VCaP (cell line): ENCODE data around the gene PDCD1LG2.

Experiments
- H3K27ac ChIP-seq: fragments of 450-650 bp; 2 replicates; pipeline ENCODE4 v1.5.1; 2017
- TF ChIP-seq, protein P1 (sequence below): fragments of 450-650 bp; conservative IDR thresholded peaks from 2 replicates; pipeline ENCODE4 v1.5.1; 2017; ENCODE audit warnings: mild to moderate bottlenecking, moderate library complexity

PDCD1LG2 gene

DNA sequence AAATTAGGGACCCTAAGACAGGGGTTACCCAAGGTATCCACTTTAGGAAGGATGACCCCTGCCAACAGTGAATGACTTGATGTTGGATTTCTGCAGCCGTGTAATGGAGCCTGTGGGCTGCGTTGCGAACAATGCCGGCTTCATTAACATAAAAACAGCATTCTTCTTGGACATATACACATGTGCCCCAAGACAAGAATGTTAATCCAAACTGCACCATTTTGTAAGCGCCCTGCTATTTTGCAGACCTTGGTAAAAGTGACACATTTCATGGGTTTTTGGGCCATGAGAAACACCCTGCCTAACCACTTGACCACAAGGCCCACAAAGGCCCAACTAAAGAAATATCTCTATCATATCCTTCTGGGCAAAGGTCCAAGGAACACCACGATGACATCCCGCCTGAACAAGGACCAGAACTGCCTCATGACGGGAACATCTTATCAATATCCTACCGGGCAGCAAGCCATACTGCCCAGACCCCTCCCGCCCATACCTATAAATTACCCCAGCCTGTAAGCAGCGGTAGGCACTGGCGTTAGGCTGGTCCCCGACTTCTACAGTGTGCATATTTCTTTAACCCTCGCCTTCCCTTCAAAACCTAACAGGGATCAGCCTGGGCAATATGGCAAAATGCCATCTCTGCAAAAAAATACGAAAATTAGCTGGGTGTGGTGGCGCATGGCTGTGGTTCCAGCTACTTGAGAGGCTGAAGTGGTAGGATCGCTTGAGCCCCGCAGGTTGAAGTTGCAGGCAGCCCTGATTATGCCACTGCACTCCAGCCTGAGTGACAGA, 9.7 kb upstream of the PDCD1LG2 start:
- TF ChIP-seq, protein P1, sequence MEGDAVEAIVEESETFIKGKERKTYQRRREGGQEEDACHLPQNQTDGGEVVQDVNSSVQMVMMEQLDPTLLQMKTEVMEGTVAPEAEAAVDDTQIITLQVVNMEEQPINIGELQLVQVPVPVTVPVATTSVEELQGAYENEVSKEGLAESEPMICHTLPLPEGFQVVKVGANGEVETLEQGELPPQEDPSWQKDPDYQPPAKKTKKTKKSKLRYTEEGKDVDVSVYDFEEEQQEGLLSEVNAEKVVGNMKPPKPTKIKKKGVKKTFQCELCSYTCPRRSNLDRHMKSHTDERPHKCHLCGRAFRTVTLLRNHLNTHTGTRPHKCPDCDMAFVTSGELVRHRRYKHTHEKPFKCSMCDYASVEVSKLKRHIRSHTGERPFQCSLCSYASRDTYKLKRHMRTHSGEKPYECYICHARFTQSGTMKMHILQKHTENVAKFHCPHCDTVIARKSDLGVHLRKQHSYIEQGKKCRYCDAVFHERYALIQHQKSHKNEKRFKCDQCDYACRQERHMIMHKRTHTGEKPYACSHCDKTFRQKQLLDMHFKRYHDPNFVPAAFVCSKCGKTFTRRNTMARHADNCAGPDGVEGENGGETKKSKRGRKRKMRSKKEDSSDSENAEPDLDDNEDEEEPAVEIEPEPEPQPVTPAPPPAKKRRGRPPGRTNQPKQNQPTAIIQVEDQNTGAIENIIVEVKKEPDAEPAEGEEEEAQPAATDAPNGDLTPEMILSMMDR, result no peak
- H3K27ac ChIP-seq, result peak overlapping the region; percentile 10; the same call in 1 of the 2 replicates

DNA sequence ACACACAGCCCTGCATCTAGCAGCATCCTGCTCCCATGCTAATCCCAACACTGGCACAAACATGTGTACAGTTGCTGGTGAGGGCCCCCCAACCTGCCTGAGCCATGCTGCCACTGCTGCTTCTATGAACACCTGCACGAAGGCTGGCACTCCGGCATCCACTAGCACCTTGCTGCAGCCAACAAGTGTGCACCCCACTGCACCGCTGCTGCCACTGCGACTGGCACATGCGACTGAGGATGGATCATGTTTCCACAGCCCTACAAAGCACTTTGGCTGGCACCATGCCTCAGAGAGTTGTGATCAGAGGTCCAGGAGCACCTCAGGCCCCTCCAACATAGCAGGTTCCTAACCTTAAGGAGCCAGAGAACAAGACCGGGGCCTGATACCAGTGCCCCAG, 7.8 kb upstream of the PDCD1LG2 start:
- TF ChIP-seq, protein P1, result no peak
- H3K27ac ChIP-seq, result no peak overlapping the region

DNA sequence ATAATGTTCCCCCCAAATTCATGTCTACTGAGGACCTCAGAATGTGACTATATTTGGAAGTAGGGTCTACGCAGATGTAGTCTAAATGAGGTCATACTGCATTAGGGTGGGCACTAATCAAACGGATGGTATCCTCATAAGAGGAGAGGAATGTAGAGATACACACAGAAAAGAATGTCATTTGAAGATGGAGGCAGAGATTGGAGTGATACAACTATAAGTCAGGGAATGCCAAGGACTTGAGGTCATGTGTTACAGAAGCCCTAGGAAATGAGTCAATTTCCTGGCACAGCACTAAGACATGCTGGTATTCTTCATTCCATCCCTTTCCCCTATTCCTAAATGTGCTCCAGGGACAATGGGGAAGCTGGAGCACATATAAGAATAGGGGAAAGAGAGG, 758 bp upstream of the PDCD1LG2 start:
- no peak overlapping the region for H3K27ac ChIP-seq
- TF ChIP-seq, protein P1, result no peak

DNA sequence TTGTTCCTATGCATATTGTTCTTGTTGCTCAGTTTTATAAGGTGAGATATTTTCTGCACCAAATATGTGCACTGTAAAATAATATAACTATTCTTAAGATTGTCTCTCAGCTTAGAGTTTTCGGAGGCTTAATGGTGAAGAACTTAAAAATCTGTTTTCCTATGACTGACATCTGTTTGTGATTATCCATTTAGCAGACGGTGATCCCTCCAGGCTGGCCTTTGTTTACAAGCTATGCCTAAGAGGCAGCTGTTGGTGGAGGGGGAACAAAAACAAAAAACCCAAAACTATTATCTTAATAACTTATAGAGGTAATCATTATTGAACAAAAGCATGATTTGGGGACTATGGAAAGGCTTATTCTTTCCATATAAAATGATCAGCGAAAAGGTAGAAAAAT, 658 bp downstream of the PDCD1LG2 start:
- H3K27ac ChIP-seq, result no peak overlapping the region
- TF ChIP-seq, protein P1, result no peak

DNA sequence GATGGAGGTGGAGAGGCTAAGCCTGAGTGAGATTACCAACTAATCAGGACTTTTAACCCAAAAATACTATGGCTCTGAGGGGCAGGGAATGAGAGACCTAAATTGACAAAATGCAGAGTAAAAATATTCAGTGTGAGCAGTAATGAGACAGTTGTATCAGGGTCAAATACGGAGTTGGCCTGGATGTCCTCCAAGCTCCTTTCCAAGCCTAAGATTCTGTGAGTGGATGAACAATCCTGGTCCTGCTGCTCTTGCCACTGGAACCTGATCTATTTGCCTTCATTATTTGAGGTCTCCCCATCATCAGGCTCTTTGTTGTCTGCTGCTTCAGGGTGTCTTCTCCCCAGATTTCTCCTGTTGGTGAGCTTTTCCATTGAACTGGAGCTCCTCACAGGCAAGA, 1.1 kb downstream of the PDCD1LG2 start:
- TF ChIP-seq, protein P1, result no peak
- H3K27ac ChIP-seq, result no peak overlapping the region

DNA sequence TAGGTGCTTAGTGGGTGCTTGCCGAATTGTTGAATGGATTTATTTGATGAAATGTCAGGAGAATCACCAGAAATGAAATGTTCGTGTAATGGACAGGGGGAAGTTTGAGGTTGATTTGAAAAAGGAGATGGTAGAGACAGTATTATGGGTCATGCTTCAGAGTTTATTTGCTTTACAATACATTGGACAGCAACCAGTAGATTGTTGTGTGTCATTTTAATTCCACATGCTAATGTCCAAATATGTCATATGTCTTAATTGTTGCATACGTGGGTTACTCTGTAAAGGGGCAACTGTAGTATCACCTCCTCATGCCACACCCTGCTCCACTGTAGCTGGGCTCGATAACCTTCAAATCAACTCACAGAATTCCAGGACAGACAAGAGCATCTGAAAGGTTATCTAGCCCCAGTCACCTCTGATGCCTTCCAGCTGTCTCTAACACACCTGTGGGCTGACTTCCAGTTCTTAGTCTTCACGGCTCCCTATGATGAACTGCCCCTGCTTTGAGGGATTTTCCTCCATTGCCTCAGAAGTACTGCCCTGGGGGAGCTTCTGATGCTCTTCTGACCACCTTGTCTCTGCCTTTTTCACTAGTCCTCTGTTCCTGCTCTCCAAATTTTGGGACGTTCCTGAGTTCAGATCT, 1.7 kb downstream of the PDCD1LG2 start:
- TF ChIP-seq, protein P1, result no peak
- no peak overlapping the region for H3K27ac ChIP-seq

DNA sequence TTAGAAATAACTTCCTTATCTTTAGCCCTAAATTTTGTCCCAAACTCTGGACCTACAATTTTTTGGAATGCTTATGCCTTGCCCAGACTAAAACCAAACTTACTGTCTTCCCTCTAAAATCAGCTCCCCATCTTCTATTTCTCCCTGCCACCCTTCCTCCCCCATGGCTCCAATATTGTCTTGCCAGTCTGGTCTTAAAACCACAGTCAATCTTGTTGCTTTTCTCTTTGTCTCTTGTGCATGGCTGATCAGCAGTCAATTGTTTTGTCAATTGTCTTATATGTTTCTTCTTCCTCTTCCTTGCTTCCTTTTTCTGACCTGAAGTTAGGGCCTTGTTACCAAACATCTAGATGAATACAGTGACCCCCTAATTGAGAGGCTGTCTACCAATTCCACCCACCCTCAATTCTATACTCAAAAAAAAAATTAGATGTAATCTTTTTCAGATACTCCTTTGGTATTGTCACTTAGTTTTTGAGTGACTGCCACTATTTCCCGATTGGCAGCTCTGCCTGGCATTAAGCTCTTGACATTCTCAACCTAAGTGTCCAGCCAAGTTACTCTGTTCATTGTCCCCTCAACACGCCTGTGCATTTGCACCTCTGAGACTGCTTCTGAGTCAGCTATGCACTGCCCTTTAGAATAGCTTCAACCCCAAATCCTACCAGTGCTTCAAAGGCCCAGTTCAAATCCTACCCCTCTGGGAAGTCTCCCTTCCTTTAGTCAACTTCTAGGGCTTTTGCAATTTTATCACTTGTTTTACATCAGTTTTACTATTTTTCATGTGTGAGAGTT, 2.5 kb downstream of the PDCD1LG2 start:
- H3K27ac ChIP-seq, result no peak overlapping the region
- TF ChIP-seq, protein P1, result no peak
